ENCODE results near the gene NEURL1.

DNA sequence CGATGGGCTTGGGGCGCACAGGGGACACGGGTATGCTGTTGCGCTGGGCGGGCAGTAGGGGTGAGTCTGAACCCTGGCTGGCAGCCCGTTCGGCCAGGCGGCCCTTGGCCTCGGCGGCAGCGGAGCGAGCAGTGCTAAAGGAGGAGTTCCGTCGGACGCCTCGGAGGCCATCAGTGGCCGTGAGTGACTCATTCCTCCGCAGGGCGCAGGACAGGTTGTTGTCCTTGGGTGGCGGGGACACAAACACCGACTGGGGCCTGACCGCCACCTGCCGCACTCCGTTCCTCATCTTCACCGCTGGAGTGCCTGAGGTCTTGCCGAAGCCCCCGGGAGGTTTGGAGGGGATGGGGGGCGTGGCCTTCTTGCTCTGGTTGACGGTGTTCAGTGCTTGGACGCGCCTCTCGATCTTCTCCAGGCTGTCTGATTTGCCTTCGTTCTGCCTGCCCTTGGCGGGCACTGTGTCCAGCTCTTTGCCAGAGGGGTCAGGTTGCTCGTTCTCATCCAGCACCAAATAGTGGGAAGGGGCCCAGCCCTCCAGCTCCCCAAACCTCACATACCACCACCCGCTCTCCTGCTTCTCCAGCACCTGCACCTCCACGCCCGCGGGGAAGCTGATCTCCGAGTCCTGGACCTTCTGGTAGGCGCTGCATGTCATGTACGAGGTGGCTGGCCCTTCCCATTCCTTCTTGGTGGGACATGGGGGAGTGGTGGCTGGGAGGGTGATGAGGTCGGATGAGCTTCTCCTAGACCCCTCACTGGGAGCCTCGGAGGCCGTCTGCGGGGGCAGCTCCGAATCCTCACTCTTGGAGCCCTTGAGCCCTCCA, 108.7 kb downstream of the NEURL1 start:
- TF ChIP-seq, protein P1, sequence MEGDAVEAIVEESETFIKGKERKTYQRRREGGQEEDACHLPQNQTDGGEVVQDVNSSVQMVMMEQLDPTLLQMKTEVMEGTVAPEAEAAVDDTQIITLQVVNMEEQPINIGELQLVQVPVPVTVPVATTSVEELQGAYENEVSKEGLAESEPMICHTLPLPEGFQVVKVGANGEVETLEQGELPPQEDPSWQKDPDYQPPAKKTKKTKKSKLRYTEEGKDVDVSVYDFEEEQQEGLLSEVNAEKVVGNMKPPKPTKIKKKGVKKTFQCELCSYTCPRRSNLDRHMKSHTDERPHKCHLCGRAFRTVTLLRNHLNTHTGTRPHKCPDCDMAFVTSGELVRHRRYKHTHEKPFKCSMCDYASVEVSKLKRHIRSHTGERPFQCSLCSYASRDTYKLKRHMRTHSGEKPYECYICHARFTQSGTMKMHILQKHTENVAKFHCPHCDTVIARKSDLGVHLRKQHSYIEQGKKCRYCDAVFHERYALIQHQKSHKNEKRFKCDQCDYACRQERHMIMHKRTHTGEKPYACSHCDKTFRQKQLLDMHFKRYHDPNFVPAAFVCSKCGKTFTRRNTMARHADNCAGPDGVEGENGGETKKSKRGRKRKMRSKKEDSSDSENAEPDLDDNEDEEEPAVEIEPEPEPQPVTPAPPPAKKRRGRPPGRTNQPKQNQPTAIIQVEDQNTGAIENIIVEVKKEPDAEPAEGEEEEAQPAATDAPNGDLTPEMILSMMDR (conservative IDR thresholded peaks at IDR 0.05): no peak
- no peak for TF ChIP-seq ZFX (IDR thresholded peaks at IDR 0.05)

All from C4-2B (cell line).